ENCODE measurements around the gene LHPP.

DNA sequence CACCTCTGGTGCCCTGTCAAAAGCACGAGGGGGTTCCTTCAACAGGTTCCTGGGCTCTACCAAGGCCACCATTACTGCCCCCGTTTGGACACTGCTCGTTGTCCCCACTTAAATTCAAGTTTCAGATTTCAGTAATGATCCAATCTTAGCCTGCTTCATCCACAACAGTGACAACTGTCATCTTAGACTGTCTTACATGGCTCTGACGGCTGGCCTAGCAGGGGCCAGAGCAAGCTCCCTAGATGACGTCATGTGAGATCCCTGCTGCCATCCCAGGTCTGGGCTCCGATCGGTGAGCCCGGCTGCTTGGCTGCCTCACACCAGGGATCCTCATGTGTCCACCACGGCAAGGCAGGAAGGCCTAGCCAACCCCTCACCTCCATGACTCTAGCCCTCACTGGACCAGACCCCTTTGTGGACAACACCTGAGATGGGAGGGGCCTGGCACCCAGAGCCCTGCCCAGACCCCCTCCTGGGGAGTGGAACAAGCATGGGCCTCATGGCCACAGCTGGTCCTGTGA is 200.1 kb downstream of the LHPP start:
- TF ChIP-seq POLR2AphosphoS5 (IDR thresholded peaks at IDR 0.05; ENCODE audit: borderline replicate concordance, low read depth, low read length) = no peak
- TF ChIP-seq EZH2 (IDR thresholded peaks at IDR 0.05) = no peak
- no peak for TF ChIP-seq FOXP2 (optimal IDR thresholded peaks at IDR 0.05; ENCODE audit: control extremely low read depth, extremely low read length, insufficient read depth)

Data from SK-N-MC (cell line).